GM21737 (cell line): ENCODE data around the gene SYT2.
"Not testable (repeated sequence)": the region's sequence is repeated elsewhere in the genome, so short reads cannot be mapped to it uniquely, and the experiment has no call there.

Experiments
- ATAC-seq: cut with Tn5 transposase; IDR thresholded peaks from one replicate; pipeline ENCODE4 v1.9.1; 2021; ENCODE audit warnings: mild to moderate bottlenecking, moderate library complexity; ENCODE audit not compliant: unreplicated experiment

The SYT2 gene

GRCh38 chr1:202599669-202600431 is 110.4 kb downstream of the SYT2 start:
- ATAC-seq = no peak

DNA sequence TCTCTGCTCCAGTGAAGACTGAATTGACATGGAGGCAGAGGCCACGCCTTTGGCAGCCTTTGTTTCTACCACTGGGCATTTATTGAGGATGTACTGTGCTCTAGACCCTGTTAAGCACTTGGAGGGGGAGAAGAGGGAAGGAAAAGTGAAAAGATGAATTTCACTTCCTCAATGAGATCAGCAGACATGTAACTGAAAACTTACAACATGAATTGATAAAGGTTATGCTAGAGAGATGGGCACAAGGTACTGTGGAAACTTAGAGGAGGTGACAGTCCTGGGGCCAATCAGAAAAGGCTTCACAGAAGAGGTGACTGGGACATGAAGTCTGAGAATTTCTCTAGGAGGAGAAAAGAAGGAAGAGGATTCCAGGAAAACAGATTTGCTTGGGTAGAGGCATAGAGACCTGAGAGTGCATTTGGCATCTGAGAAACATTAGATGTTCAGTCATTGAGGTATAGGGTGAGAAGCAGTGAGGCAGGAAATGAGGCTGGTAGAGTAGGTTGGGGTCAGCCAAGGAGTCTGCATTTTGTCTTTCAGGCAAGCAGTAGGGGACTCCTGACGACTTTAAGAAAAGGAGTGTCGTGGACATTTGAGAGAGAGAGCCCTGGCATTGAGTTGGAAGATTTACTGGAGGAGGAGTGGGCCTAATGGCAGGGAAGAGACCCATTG is 113.0 kb downstream of the SYT2 start:
- ATAC-seq = no peak

DNA sequence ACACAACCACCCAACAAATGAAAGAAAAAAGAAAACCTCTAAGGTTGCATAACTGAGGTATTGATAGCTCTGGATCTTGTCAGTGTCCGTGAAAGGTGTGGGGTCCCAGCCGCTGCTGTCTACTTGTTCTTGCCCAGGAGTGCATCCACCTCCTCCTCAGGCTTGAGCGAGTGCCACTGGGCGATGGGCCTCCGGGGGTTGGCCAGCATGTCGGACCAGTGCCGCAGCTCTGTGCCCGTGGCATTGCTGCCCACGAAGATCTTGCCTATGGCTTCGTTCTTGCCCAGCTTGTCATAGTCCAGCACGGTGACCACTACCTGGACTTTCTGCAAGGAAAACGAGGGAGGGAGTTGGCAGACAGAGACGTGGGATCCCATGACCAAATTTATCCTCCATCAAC is 113.6 kb downstream of the SYT2 start:
- no peak for ATAC-seq

DNA sequence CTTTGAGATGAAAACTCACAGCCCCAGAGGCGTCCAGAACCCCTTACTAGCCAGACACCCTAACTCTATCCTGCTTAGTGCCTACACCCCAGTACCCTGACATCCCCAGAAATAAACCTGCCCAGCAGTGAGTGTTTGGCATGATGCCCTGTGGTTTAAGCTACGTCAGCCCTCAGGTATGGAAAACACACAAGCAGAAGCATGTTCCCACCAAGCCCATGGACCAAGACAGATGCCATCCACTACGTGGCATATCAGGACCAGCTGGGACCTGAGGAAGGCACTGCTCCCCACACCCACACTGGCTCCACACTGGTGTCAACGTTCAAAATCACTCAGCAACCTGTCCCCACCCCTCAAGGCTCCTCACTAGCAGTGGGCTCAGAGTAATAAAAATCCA is 116.4 kb downstream of the SYT2 start:
- no peak for ATAC-seq

DNA sequence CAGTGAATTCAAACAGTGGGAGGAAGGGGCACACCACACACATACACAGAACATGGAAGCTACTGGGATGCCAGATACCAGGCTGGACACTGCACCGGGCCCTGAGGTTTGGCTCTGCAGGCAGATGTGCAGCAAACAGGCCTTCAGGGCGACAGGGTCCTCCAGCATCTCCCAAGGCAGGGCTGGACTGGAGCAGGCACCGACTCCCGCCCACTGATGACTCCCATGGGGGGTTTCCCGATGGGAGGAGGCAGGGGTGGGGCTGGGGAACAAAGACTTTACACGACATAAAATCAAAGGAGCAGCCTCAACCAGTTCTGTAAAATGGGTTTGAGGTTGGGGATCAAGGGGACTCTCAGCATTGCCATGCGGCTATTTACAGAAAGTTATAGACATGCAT is 118.1 kb downstream of the SYT2 start:
- no peak for ATAC-seq

DNA sequence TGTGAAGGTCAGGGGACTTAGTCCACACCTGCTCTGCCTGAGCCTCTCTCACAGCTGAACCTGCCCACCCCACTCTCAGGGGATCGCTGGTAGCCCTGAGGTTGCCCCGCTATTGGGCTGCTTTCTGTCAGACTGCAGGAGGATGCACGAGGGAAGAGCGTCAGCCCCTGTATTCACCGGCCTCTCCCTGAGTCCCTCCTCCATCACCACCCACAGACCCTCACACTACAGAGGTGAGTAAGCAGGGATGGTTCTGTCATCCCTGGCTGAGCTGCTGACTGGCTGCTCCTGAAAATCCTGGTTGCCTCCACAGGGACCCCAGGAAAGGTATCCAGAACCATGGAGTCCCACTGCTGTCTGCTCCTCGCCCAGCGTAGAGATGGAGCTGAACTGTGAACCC is 118.7 kb downstream of the SYT2 start:
- ATAC-seq = no peak

DNA sequence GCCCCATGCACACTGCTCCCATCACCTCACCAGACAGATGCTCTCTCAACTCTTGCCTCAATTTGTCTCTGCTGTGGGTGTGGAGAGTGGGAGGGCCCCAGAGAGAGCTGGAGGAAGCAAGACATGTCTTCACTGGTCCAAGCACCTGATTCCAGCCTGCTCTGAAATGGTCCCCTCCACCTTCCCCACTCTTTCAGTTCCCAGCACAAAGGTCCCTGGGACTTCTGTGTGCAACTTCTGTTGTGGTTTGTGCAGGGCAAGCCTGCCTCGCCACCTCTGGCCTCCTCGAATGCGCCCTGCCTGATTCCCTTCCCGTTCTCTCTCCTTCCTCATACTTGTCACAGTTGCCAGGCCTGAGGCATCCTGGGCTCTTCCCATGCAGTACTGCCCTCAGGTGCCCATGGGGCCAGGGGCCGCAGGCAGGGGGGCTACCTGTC is 119.3 kb downstream of the SYT2 start:
- no peak for ATAC-seq

- ATAC-seq = no peak
Observed at GRCh38 chr1:202590126-202590525, 120.1 kb downstream of the SYT2 start.

DNA sequence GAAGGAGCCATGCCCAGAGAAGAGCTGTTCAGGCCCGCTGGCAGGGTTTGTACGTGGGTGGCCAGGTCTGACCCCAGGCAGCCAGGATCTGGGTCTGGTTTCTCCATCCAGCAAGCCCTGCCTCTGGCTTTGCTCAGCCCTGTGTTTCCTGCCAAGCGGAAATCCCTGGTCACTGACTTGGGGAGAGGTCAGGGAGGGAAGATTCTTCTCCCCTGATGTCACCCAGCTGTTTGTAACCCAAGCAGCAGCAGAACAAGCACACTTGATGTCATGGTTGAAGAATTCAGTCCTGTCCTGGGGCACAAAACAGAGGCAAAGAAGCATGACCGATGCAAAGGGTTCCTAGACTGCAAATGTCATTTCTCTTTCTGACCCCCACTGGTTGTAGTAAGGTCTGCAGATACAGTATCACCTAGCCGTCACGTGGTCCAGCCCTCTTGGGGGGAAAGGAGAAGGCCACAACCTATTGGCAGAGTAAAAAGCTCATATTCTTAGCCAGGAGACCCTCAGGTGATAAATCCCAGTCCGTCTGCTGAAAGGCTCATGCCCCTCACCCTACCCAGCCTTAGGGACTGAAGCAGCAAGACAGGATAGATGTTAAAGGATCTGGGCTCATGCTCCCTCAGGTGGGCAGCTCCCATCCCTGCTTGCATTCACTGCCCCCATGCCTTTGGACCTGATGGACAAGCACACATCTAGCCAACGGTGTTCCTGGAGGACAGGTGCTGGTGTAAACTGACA is 120.9 kb downstream of the SYT2 start:
- ATAC-seq = no peak

- no peak for ATAC-seq
Observed at GRCh38 chr1:202588503-202589189, 121.6 kb downstream of the SYT2 start.

DNA sequence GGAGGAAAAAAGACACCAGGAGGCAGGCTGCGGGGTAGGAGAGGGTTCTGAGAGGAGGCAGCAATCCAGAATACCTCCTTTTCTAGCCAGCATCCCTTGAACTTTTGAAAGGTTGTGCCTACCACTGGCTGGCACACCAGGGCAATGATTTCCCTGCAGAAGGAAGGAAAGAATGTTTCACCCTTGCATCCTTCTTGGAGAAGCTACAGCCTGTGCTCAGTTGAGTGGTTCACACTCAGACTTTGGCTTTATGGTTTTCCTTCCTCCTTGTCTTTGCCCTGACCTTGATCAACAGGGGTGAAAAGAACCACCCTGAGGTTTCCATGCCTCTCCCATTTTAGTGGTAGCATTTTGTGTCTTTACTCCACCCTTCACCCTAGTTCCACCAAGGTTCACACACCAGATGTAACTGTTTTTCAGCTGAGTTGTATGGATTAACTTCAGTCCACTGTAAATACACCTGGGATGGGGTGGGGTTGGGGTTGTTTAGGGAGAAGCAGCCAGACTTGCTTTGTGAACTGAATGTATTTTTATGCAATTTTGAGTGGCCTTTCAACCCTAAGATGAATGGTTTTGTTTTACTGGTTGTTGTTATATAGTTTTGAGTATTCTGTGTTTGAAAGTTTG is 122.3 kb downstream of the SYT2 start:
- no peak for ATAC-seq

- ATAC-seq = no peak
Observed at GRCh38 chr1:202586871-202587270, 123.4 kb downstream of the SYT2 start.

DNA sequence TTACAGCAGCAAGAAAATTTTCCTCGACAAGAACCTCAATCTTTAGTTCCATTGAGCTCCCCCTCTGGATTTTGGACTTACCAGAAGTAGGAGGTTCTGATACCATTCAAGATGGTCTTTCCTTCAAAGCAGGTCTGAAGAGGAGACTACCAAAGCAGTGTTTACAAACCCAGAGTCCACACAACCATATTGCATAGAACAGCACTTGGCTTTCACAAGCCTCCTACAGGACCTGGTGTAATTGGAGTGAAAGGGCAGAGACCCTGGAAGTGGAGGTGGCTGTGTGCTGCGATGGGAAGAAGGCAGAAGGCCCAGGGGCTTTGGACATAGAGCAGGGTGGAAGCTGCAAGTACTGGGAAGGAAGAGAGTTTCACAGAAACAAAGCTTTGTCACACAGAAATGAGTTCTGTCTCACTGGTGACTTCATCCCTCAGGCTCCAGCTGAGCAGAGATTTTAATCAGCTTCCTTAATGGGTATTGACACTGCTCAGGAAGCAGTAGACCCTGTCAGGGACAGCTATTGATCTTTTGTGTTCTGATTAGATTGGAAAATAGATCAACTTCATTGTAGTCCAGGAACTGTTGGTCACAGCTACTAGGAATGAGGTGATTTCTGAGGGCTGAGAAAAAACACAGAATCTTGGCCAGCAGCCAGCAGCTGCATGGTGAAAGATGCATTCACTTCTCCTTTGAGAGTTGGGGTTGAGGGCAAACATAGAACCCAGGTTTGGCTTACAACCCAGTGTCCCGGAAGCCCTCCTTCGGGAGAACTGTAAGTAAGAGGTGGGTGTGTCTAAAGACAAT is 124.0 kb downstream of the SYT2 start:
- peak; percentile 57 for ATAC-seq

GRCh38 chr1:202585590-202585933 is 124.7 kb downstream of the SYT2 start:
- no peak for ATAC-seq

DNA sequence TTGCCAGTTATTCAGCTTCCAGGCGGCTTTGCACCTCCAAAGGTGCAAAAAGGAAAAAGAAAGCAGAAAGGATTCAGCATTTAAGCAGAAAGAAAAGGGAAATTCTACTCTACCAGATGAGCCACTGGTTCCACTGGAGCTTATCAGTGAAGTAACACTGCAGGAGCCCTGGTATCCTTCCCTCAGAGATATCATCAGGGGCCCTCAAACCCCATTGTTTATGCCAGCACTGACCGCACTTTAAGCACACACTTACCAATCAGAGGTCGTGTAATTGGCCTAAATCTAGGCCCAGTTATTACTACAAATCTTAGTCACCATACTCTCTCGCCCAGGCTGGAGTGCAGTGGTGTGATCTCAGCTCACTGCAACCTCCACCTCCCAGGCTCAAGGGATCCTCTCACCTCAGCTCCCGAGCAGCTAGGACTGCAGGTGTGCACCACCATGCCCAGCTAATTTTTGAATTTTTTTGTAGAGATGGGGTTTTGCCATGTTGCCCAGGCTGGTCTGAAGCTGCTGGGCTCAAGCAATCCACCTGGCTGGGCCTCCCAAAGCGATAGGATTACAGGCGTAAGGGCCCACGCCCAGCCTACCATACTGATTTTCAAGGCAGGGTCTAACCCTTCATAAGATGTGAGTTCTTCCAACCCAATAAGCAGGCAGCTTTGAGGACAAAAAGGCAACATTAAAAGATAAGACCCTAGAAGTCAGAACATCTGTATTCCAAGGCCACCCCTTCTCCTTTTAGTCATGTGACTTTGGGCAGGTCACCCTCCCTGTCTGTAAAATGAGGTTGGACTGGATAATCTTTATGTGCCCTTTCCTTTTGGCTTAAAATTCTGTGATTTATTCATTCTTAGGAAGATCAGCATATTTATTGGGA is 125.3 kb downstream of the SYT2 start:
- ATAC-seq = no peak

- not testable (repeated sequence) for ATAC-seq
Observed at GRCh38 chr1:202582350-202582749, 127.9 kb downstream of the SYT2 start.

- no peak for ATAC-seq
Observed at GRCh38 chr1:202580619-202581018, 129.6 kb downstream of the SYT2 start.

DNA sequence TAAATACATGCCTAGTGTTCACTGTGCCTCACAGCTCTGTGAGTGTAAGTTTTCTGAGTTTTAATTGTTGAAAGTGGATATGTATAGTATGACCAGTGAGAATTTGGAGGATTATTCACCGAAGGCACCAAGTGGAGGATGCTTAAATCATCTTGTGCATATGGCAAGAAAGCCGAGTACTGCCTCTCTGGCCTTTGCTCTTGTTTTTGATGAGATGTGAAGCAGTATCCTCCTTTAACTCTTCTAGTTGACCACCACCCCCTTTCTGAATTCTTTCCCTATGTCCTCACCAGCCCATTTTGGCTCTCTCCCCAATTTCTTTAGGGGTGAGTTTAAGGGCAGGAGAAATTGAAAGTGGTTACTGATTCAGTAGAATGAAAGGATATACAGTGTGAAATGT is 130.4 kb downstream of the SYT2 start:
- ATAC-seq = no peak

GRCh38 chr1:202578565-202578964 is 131.7 kb downstream of the SYT2 start:
- no peak for ATAC-seq
